Ishikawa (cell line): ENCODE measurements around the gene FAM114A2.

Experiments
- CEBPB ChIP-seq: IDR thresholded peaks from 2 replicates; pipeline ENCODE4 v1.6.1; 2012
- CREB1 ChIP-seq: IDR thresholded peaks from 2 replicates; pipeline ENCODE4 v1.6.1; 2012; ENCODE audit warnings: low read depth
- EGR1 ChIP-seq: IDR thresholded peaks from 2 replicates; pipeline ENCODE4 v1.6.1; 2012
- EP300 ChIP-seq: IDR thresholded peaks from 2 replicates; pipeline ENCODE4 v1.6.1; 2012; ENCODE audit warnings: borderline replicate concordance
- FOXM1 ChIP-seq: IDR thresholded peaks from 2 replicates; pipeline ENCODE4 v1.6.1; 2012; ENCODE audit warnings: low read depth, borderline replicate concordance
- MAX ChIP-seq: IDR thresholded peaks from 2 replicates; pipeline ENCODE4 v1.6.1; 2012
- NFIC ChIP-seq: IDR thresholded peaks from 2 replicates; pipeline ENCODE4 v1.6.1; 2012
- RAD21 ChIP-seq: IDR thresholded peaks from 2 replicates; pipeline ENCODE4 v1.6.1; 2012; ENCODE audit warnings: low read depth
- REST ChIP-seq: IDR thresholded peaks from 2 replicates; pipeline ENCODE4 v1.6.1; 2012; ENCODE audit warnings: low read depth, mild to moderate bottlenecking
- TAF1 ChIP-seq: IDR thresholded peaks from 2 replicates; pipeline ENCODE4 v1.6.1; 2012; ENCODE audit warnings: low read depth, mild to moderate bottlenecking
- TCF12 ChIP-seq: IDR thresholded peaks from 2 replicates; pipeline ENCODE4 v1.6.1; 2012; ENCODE audit warnings: low read depth
- TEAD4 ChIP-seq: IDR thresholded peaks from 2 replicates; pipeline ENCODE4 v1.6.1; 2012
- USF1 ChIP-seq: IDR thresholded peaks from 2 replicates; pipeline ENCODE4 v1.6.1; 2012
- YY1 ChIP-seq: IDR thresholded peaks from 2 replicates; pipeline ENCODE4 v1.6.1; 2012; ENCODE audit warnings: low read depth
- ZBTB7A ChIP-seq: IDR thresholded peaks from 2 replicates; pipeline ENCODE4 v1.6.1; 2012; ENCODE audit warnings: low read depth

The FAM114A2 gene

GRCh38 chr5:154059583-154059982, 20.9 kb upstream of the FAM114A2 start:
- no peak for TF ChIP-seq CEBPB
- TF ChIP-seq TAF1 = no peak
- no peak for TF ChIP-seq RAD21
- no peak for TF ChIP-seq FOXM1
- no peak for TF ChIP-seq REST
- no peak for TF ChIP-seq EGR1
- no peak for TF ChIP-seq TCF12
- no peak for TF ChIP-seq TEAD4
- TF ChIP-seq ZBTB7A = no peak
- TF ChIP-seq USF1 = no peak
- TF ChIP-seq NFIC = no peak
- no peak for TF ChIP-seq EP300
- TF ChIP-seq YY1 = no peak
- TF ChIP-seq CREB1 = no peak
- TF ChIP-seq MAX = no peak

- TF ChIP-seq CEBPB = no peak
- TF ChIP-seq CREB1 = no peak
- TF ChIP-seq TCF12 = no peak
- no peak for TF ChIP-seq YY1
- TF ChIP-seq RAD21 = no peak
Measured at GRCh38 chr5:154059039-154059430, 20.3 kb upstream of the FAM114A2 start.

GRCh38 chr5:154058055-154059038, 19.6 kb upstream of the FAM114A2 start:
- TF ChIP-seq CEBPB = no peak
- TF ChIP-seq TAF1 = no peak
- TF ChIP-seq ZBTB7A = no peak
- TF ChIP-seq RAD21 = no peak
- no peak for TF ChIP-seq USF1
- TF ChIP-seq CREB1 = no peak
- no peak for TF ChIP-seq EP300
- no peak for TF ChIP-seq FOXM1
- TF ChIP-seq TCF12 = no peak
- TF ChIP-seq YY1 = no peak
- no peak for TF ChIP-seq NFIC
- TF ChIP-seq MAX = no peak

GRCh38 chr5:154055201-154055600, 16.5 kb upstream of the FAM114A2 start:
- TF ChIP-seq EP300 = no peak
- no peak for TF ChIP-seq TAF1
- no peak for TF ChIP-seq REST

GRCh38 chr5:154053468-154053867, 14.8 kb upstream of the FAM114A2 start:
- TF ChIP-seq EGR1 = no peak
- no peak for TF ChIP-seq TAF1
- TF ChIP-seq ZBTB7A = no peak
- no peak for TF ChIP-seq RAD21
- no peak for TF ChIP-seq REST
- no peak for TF ChIP-seq MAX
- no peak for TF ChIP-seq NFIC
- no peak for TF ChIP-seq FOXM1
- no peak for TF ChIP-seq CREB1
- TF ChIP-seq TCF12 = no peak
- TF ChIP-seq EP300 = no peak
- TF ChIP-seq YY1 = no peak
- no peak for TF ChIP-seq USF1
- no peak for TF ChIP-seq CEBPB
- TF ChIP-seq TEAD4 = no peak
